GM23338 (cell line): ENCODE results near the gene IRF2. TPM values are rescaled to one million over a fixed set of nuclear protein-coding genes. Genes with fewer than 3 reads are reported as not detected.

ENCODE experiments used
- ATAC-seq: fragments of 200-7000 bp; cut with Tn5 transposase; 3 replicates; pipeline ENCODE4 v1.9.1; 2020
- DNase-seq: peaks from one replicate; pipeline ENCODE4 v3.0.0-alpha.2; 2015; ENCODE audit warnings: low spot score
- H2AFZ ChIP-seq: fragments of 200-600 bp; sonication (generic); 2 replicates; pipeline ENCODE4 v1.8.0; 2016; ENCODE audit warnings: antibody characterized with exemption, mild to moderate bottlenecking, moderate library complexity
- H3F3A ChIP-seq: fragments of 200-600 bp; sonication (generic); replicated peaks from 2 replicates; pipeline ENCODE4 v1.8.0; 2017; ENCODE audit warnings: antibody characterized with exemption, mixed run types, low read depth
- H3K27ac ChIP-seq: fragments of 200-600 bp; sonication (generic); 2 replicates; pipeline ENCODE4 v1.6.1; 2016; ENCODE audit warnings: low read depth
- H3K27me3 ChIP-seq: fragments of 200-600 bp; sonication (generic); 2 replicates; pipeline ENCODE4 v1.8.0; 2016; ENCODE audit warnings: mild to moderate bottlenecking, mixed run types, moderate library complexity; ENCODE audit not compliant: insufficient read depth
- H3K36me3 ChIP-seq: fragments of 200-600 bp; sonication (generic); 2 replicates; pipeline ENCODE4 v1.8.0; 2016; ENCODE audit warnings: mild to moderate bottlenecking; ENCODE audit not compliant: insufficient read depth
- H3K4me1 ChIP-seq: fragments of 200-600 bp; sonication (generic); 2 replicates; pipeline ENCODE4 v1.8.0; 2016; ENCODE audit warnings: mild to moderate bottlenecking, moderate library complexity; ENCODE audit not compliant: insufficient read depth
- H3K4me2 ChIP-seq: fragments of 200-600 bp; sonication (generic); 2 replicates; pipeline ENCODE4 v1.7.1; 2017; ENCODE audit warnings: mixed run types
- H3K4me3 ChIP-seq: fragments of 200-600 bp; sonication (generic); 2 replicates; pipeline ENCODE4 v1.6.1; 2016; ENCODE audit warnings: mixed run types
- H3K79me2 ChIP-seq: fragments of 200-600 bp; sonication (generic); replicated peaks from 2 replicates; pipeline ENCODE4 v1.8.0; 2017; ENCODE audit warnings: mild to moderate bottlenecking; ENCODE audit not compliant: insufficient read depth
- H3K9me2 ChIP-seq: fragments of 200-600 bp; sonication (generic); 2 replicates; pipeline ENCODE4 v1.8.0; 2017; ENCODE audit not compliant: insufficient read depth
- H4K20me1 ChIP-seq: fragments of 200-600 bp; sonication (generic); replicated peaks from 2 replicates; pipeline ENCODE4 v1.8.0; 2017; ENCODE audit warnings: mild to moderate bottlenecking; ENCODE audit not compliant: insufficient read depth
- H3K27ac Mint-ChIP-seq: 2 replicates; pipeline ENCODE4 v1.8.0; 2020; ENCODE audit warnings: inconsistent platforms, mild to moderate bottlenecking, moderate library complexity, mixed read lengths
- H3K27me3 Mint-ChIP-seq: 3 replicates; pipeline ENCODE4 v1.8.0; 2022; ENCODE audit warnings: low read depth, mild to moderate bottlenecking, moderate library complexity, mixed read lengths, inconsistent platforms; ENCODE audit not compliant: insufficient read depth, poor library complexity
- H3K36me3 Mint-ChIP-seq: 3 replicates; pipeline ENCODE4 v1.8.0; 2021; ENCODE audit warnings: low read depth, mild to moderate bottlenecking, inconsistent platforms, moderate library complexity, mixed read lengths
- H3K4me1 Mint-ChIP-seq: 3 replicates; pipeline ENCODE4 v1.8.0; 2020; ENCODE audit warnings: mild to moderate bottlenecking, inconsistent platforms, mixed read lengths
- H3K4me3 Mint-ChIP-seq: 3 replicates; pipeline ENCODE4 v1.8.0; 2021; ENCODE audit warnings: moderate library complexity, mild to moderate bottlenecking, inconsistent platforms, mixed read lengths
- H3K9me3 Mint-ChIP-seq: 3 replicates; pipeline ENCODE4 v1.8.0; 2020; ENCODE audit warnings: moderate library complexity, mild to moderate bottlenecking, inconsistent platforms, mixed read lengths
- CREB1 ChIP-seq: fragments of 250-450 bp; sonication (Bioruptor Pico); IDR thresholded peaks from 2 replicates; pipeline ENCODE4 v1.5.0; 2020; ENCODE audit warnings: low read depth, mild to moderate bottlenecking, moderate library complexity
- CTCF ChIP-seq, 2 experiments: fragments of 200-600 bp in 1 of 2; sonication (generic) in 1 of 2; conservative IDR thresholded peaks; 2 replicates each; pipeline versions ENCODE4 v1.5.1 to v1.6.1; 2016 to 2017; ENCODE audit warnings: antibody characterized with exemption in 2 of 2, low read depth in 2 of 2, mild to moderate bottlenecking in 2 of 2, moderate library complexity in 1 of 2
- ETS1 ChIP-seq: IDR thresholded peaks from 2 replicates; pipeline ENCODE4 v1.6.1; 2016; ENCODE audit warnings: antibody characterized with exemption
- EZH2 ChIP-seq: fragments of 200-600 bp; sonication (generic); IDR thresholded peaks from one replicate; pipeline ENCODE4 v1.8.0; 2017; ENCODE audit warnings: antibody characterized with exemption, mild to moderate bottlenecking, low read depth; ENCODE audit not compliant: unreplicated experiment
- EZH2phosphoT487 ChIP-seq: fragments of 200-600 bp; sonication (generic); IDR thresholded peaks from one replicate; pipeline ENCODE4 v1.8.1; 2018; ENCODE audit warnings: antibody characterized with exemption; ENCODE audit not compliant: unreplicated experiment
- JUNB ChIP-seq: IDR thresholded peaks from one replicate; pipeline ENCODE4 v1.6.1; 2016; ENCODE audit warnings: antibody characterized with exemption; ENCODE audit not compliant: unreplicated experiment
- NANOG ChIP-seq: IDR thresholded peaks from 2 replicates; pipeline ENCODE4 v1.6.1; 2016; ENCODE audit warnings: antibody characterized with exemption, borderline replicate concordance
- POLR2AphosphoS5 ChIP-seq: IDR thresholded peaks from 2 replicates; pipeline ENCODE4 v1.6.1; 2016; ENCODE audit warnings: antibody characterized with exemption, low read depth
- REST ChIP-seq: IDR thresholded peaks from one replicate; pipeline ENCODE4 v1.6.1; 2018; ENCODE audit warnings: antibody characterized with exemption; ENCODE audit not compliant: unreplicated experiment
- STAT1 ChIP-seq: IDR thresholded peaks from one replicate; pipeline ENCODE4 v1.6.1; 2016; ENCODE audit warnings: antibody characterized with exemption; ENCODE audit not compliant: unreplicated experiment
- ZNF114 ChIP-seq: fragments of 250-450 bp; sonication (Bioruptor Pico); IDR thresholded peaks from 2 replicates; pipeline ENCODE4 v1.5.0; 2020; ENCODE audit warnings: mild to moderate bottlenecking, moderate library complexity
- ZNF331 ChIP-seq: fragments of 250-450 bp; sonication (Bioruptor Pico); IDR thresholded peaks from 2 replicates; pipeline ENCODE4 v1.5.0; 2020; ENCODE audit warnings: low read depth, mild to moderate bottlenecking, moderate library complexity
- ZNF462 ChIP-seq: fragments of 250-450 bp; sonication (Bioruptor Pico); IDR thresholded peaks from 2 replicates; pipeline ENCODE4 v1.5.0; 2020; ENCODE audit warnings: mild to moderate bottlenecking, moderate library complexity
- polyA plus RNA-seq: library from polyadenylated mRNA; unstranded; fragments of >200 nt; fragmentation: Nextera tagmentation; extraction: Ambion mirVana; gene quantifications from 2 replicates; pipeline ENCODE4 v1.2.1, GENCODE V29; 2016
- total RNA-seq: library from RNA; depleted of rRNA; stranded (reverse); fragments of >200 nt; shearing (Covaris generic); gene quantifications from 2 replicates; pipeline ENCODE4 v1.2.3, GENCODE V29; 2014

The IRF2 gene
- total and polyA plus RNA-seq, 2 experiments from 2014 or later: 14.7 to 15.0 TPM

GRCh38 chr4:184453365-184454160 is 20.8 kb downstream of the IRF2 start:
- Mint-ChIP-seq H3K4me3 (no peak overlapping the region), H3K27me3 (peaks cover 6% of the 10 kb centered on the region), H3K9me3 (no peaks in the 10 kb centered on the region), H3K4me1 (peaks cover 75% of the 10 kb centered on the region), H3K27ac (peak overlapping the region; percentile 1; the same call in 1 of the 2 replicates), H3K36me3 (no peaks in the 10 kb centered on the region; the same call in 2 of the 3 replicates)
- Histone ChIP-seq H3K27me3 (no peaks in the 10 kb centered on the region), H3K9me2 (no peaks in the 10 kb centered on the region), H3K4me1 (peaks cover 60% of the 10 kb centered on the region), H4K20me1 (peaks cover 5% of the 10 kb centered on the region; the same call in 1 of the 2 replicates), H3K79me2 (peaks cover 93% of the 10 kb centered on the region), H3F3A (no peaks in the 10 kb centered on the region; the same call in 1 of the 2 replicates), H2AFZ (no peak overlapping the region), H3K4me3 (no peak overlapping the region), H3K4me2 (0 out of 2 replicates have a peak overlapping the region, but pooled peaks have one; percentile 40), H3K36me3 (no peaks in the 10 kb centered on the region), H3K27ac (0 out of 2 replicates have a peak overlapping the region, but pooled peaks have one; percentile 26)
- no peak for TF ChIP-seq ZNF331 (CRISPR knock-in tag)
- no peak for TF ChIP-seq EZH2phosphoT487
- no peak for TF ChIP-seq REST
- no peak for TF ChIP-seq ZNF114 (CRISPR knock-in tag)
- no peak for TF ChIP-seq ZNF462 (CRISPR knock-in tag)
- no peak for TF ChIP-seq CREB1 (CRISPR knock-in tag)
- no peak for TF ChIP-seq JUNB
- TF ChIP-seq NANOG: no peak
- no peak for TF ChIP-seq POLR2AphosphoS5
- TF ChIP-seq EZH2: no peak
- no peak for TF ChIP-seq STAT1
- no peak for TF ChIP-seq CTCF (conservative IDR thresholded peaks at IDR 0.05; ENCODE audit: low read depth in 2 of 2)
- no peak for TF ChIP-seq ETS1
- ATAC-seq (peak; percentile 71), DNase-seq (peak; percentile 47)
